SK-N-MC (cell line): Measurements from ENCODE around the gene KIF1A.

Experiments used
- EZH2 ChIP-seq: fragments of 200-600 bp; sonication (generic); IDR thresholded peaks from one replicate; pipeline ENCODE4 v1.6.1; 2017; ENCODE audit warnings: antibody characterized with exemption
- POLR2AphosphoS5 ChIP-seq: IDR thresholded peaks from 2 replicates; pipeline ENCODE4 v1.6.1; 2012; ENCODE audit warnings: mild to moderate bottlenecking, low read depth, low read length, borderline replicate concordance

DNA sequence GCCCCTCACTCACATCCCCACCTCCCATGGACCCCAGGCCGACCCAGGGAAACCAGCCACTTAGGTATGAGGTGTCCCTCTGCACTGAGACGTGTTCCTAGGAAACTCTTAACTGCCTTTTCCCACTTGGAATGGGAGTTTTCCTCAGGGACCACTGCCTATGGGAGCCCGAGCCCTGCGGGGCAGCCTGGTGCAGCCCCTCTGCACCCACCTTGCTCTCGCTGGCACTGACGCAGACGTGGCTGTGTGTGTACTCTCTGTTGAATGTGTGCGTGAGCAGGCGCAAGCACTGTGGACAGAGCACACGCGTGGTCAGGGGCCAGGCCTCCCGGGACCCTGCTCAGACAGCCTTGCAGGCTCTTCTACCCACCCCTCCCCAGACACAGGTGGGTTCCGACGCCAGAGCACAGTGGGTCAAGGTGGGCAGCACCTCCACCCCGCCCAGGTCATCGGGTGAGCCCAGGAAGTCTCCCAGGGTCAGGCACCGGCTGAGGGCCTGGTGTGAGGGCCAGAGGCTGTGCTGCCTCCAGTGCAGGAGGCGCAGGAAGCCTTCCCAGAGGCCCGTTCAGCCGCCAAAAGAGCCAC lies 98.3 kb downstream of the KIF1A start:
- TF ChIP-seq POLR2AphosphoS5 (no peak), EZH2 (no peak)
